Measurements from ENCODE around the gene FNBP1.
A peak's percentile ranks its signal among the peaks of the same experiment; 100 is the strongest.

The FNBP1 gene

DNA sequence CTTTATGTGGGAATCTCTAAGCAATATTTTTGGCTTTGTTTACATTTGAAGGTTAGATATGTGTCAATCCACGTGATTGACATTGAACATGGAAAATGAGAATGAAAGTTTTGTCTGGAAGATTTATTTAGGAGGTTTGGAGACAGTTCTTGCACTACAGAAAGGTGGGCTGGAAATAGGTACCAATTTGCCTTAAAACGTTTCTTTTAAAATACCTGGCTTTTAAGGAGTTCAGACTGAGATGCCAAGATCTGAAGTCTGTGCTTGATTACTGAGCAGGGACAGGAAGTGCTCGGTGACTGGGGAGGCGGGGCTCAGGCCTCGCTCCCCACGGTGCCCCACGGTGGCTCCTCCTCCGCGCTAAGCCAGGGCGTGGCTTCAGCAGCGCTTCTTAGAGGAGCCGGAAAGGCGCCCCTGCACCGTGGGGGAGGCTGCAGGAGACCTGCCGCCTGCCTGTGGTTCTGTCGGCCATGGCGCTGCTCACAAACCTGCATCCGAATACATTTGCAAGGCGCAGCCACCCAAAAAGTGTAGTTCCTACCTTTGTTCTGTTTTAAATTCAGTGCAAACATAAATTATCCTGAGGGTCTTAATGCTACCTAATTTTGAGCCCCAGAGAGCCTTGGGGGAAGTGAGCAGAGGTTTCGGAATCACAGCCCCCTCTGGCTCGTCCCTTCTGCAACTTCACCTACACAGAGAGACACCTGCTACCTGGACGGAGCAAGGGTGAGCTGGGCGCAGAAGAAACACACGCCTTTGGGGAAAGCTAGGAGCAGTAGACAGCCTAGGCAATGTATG lies 158.6 kb downstream of the FNBP1 start:
- Mint-ChIP-seq H3K9me3 (peaks cover under 1 to 1% of the 10 kb centered on the region in 2 donors), H3K36me3 (peaks cover 39 to 63% of the 10 kb centered on the region in 2 donors), H3K27ac (peak overlapping the region; percentile 99), H3K4me3 (peak overlapping the region; percentile 86 to 91), H3K27me3 (no peaks in the 10 kb centered on the region), H3K4me1 (peaks cover 47 to 59% of the 10 kb centered on the region in 2 donors)
- ATAC-seq (replicated peaks) (peak; percentile 49 to 55), DNase-seq (peak; percentile 92)

DNA sequence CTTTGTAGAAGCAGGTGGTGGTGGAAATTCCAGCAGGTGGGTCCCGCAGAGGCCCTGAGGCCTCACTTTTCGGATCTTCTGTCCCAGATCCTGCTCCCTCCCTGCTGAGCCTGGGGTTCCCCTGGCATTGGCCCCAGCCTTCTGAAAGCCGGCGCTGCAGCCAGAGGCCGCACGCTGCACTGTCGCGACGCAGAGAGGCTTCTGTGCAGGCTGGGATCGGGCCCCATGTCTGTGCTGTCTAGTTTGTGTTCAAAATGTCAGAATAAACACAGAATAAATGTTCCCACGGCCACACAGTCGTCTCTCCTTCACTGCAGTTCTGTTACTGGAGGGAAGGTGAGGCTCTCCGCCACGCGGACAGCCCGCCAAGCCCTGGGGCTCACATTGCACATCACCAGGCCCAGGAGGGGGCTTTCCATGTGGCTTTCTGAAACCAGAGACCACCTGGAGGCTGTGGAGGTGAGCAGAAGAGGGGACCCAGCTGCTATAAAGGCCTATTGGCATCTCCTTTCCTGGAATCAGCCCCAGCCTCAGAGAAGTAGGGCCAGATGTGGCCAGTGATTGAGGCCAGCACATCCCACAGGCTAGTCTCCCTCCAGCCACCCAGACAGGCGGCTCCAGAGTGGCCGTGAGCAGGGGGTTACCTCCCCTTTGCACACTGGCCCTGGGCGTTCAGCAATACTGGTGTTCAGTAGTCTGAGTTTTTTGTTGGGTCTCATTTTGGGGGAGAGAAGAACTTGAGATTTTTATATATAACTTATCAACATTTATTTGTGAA lies 161.3 kb downstream of the FNBP1 start:
- ATAC-seq (replicated peaks) (no peak), DNase-seq (no peak)
- Mint-ChIP-seq H3K27me3 (no peaks in the 10 kb centered on the region), H3K36me3 (peaks cover 33 to 52% of the 10 kb centered on the region in 2 donors), H3K4me1 (peaks cover 26 to 37% of the 10 kb centered on the region in 2 donors), H3K4me3 (no peak overlapping the region), H3K27ac (peak overlapping the region; percentile 71), H3K9me3 (no peaks in the 10 kb centered on the region)

DNA sequence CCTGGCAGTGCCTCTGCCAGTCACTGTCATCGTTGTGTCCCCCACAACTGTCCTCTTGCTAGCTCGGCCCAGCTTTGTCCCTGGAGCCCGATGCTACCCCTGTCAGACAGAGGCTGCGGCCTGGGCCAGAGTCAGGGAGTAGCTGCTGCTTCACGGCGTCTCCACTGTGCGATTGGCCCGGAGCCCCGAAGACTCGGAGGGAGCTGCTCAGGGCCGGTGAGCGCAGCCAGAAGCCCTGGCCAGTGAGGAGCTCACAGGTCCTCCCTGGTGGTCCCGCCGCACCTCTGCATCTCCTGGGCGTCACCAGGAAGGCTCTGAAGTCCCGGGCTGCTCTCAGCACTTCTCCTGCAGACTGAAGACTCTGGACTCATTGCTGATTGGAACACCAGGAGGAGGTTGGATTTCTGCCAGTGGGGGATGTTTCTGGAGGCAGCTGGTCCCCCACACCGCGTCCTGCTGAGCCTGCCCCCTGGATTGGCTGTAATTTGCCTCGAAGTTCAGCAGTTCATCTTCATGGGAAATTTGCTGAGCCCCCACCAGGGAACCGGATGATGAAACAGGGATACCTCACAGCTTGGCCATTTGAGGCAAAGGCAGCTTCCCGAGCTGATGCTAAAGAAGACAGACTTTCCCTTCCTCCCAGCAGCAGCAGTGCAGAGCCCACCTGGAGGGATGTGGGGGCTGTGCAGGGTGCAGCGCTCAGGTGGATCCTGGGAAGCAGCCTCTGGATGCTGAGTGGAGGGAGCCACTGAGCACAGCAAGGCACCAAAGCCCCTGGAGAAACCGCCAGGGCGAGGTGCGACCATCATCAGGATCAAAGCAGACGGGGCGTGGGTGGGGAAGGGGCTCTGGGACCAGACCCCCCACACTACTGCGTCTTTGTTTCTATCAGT lies 162.1 kb downstream of the FNBP1 start:
- H3K27me3 Mint-ChIP-seq, result no peaks in the 10 kb centered on the region
- no peak overlapping the region for H3K4me3 Mint-ChIP-seq
- peaks cover 35 to 49% of the 10 kb centered on the region in 2 donors for H3K36me3 Mint-ChIP-seq
- no peaks in the 10 kb centered on the region for H3K9me3 Mint-ChIP-seq
- DNase-seq, result no peak
- no peak for ATAC-seq (replicated peaks)
- H3K4me1 Mint-ChIP-seq, result peaks cover 22 to 31% of the 10 kb centered on the region in 2 donors
- peak overlapping the region; percentile 84 for H3K27ac Mint-ChIP-seq

DNA sequence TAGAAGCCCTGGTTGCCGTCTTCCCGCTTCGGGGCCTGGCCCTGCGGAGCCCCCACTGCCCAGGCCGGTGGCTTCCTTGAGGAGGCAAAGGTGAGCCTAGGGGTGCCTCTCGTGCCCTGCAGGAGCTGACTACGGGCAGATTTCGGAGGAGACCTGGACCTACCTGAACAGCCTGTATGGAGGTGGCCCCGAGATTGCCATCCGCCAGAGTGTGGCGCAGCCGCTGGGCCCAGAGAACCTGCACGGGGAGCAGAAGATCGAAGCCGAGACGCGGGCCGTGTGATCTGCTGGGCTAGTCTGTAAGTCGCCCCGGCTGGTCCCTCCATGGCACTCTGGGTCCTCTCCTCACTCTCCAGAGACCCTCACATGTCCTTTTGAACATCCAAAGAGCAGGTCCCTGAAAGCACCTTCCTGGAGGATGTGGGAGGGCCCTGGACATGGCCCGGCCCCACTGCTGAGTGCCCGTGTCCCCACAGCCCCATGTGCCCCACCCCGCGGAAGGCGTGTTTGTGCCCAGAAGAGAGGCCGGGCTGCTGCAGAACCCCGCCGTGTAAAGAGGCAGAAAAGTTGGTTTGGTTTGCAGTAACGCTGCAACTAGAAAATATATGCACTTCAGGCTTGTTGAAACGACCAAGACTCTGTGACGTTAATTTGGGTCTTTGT lies 162.9 kb downstream of the FNBP1 start:
- H3K36me3 Mint-ChIP-seq, result peaks cover 30 to 47% of the 10 kb centered on the region in 2 donors

DNA sequence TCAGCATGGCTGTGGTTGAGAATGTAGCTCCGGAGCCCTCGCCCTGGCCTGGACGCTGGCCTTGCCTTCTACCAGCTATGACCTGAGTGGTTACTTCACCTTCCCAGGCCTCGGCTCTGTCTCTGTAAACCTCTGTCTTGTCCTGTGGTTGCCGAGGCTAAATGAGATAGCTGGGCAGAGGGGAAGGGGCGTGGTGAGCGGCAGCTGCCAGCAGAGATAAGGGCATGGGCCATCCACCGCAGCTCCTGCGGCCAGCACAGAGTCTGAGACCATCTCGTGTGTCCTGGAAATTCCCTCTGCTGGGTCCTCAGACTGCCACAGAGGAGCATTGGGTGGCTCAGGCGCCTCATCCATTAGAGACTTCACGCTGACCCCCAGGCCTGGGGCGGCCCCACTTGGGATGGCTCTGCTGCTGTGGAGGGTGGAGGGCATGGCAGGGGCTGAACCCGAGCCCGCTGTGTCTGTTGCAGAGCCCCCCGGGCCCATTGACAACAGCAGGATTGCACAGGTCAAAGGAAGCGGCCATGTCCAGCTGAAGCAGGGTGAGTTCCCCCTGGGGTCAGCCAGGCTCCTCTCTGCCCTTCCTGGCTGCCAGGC lies 163.8 kb downstream of the FNBP1 start:
- Mint-ChIP-seq H3K4me3 (no peak overlapping the region), H3K27ac (peak overlapping the region; percentile 85), H3K4me1 (peaks cover 9 to 14% of the 10 kb centered on the region in 2 donors), H3K9me3 (no peaks in the 10 kb centered on the region), H3K36me3 (peaks cover 30 to 48% of the 10 kb centered on the region in 2 donors), H3K27me3 (no peaks in the 10 kb centered on the region)
- DNase-seq (no peak), ATAC-seq (replicated peaks) (no peak)

More for the DNA sequence above, 162.9 kb downstream of the FNBP1 start:
- H3K9me3 Mint-ChIP-seq, result no peaks in the 10 kb centered on the region
- H3K4me3 Mint-ChIP-seq, result no peak overlapping the region
- peaks cover 18 to 23% of the 10 kb centered on the region in 2 donors for H3K4me1 Mint-ChIP-seq
- no peaks in the 10 kb centered on the region for H3K27me3 Mint-ChIP-seq
- H3K27ac Mint-ChIP-seq, result peak overlapping the region; percentile 51
- DNase-seq (no peak), ATAC-seq (replicated peaks) (no peak)

DNA sequence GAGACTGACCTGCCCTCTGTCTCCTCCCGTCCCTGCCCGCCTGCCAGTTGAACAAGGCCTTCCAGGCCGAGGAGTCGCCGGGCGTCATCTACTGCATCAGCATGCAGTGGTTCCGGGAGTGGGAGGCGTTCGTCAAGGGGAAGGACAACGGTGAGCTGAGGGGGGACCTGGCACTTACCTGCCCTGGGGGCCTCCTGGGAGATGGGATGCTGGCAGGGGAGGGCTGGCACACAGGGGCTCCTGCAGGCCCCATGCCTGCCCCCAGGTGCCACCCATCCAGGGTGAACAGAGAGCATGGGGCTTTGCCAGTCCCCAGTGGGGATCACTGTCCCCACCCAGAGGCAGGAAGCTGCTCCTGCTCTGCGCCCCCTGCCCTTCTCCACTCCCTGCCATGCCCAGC lies 164.7 kb downstream of the FNBP1 start:
- Mint-ChIP-seq H3K9me3 (no peaks in the 10 kb centered on the region), H3K4me3 (peak overlapping the region in 1 of 2 donors; percentile 30), H3K27me3 (no peaks in the 10 kb centered on the region), H3K36me3 (peaks cover 37 to 57% of the 10 kb centered on the region in 2 donors), H3K4me1 (peaks cover 6 to 8% of the 10 kb centered on the region in 2 donors), H3K27ac (no peak overlapping the region)
- DNase-seq (no peak), ATAC-seq (replicated peaks) (no peak)

DNA sequence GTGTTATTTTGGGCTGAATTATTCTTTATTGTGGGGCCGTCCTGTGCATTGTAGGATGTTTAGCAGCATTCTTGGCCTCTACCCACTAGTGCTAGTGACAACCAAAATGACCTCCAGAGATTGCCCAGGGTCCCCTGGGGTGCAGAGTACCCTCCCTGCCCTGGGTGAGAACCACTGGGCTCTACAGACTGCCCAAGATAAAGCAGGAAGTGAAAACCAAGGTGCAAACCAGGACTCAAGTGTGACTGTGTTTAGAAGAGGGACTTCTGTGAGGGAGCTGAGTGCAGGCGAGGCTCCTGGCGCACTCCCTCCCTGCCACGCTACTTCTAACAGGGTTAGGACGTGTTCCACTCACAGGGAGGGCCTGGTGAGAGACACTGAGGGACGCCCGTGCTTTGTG lies 166.2 kb downstream of the FNBP1 start:
- Mint-ChIP-seq H3K9me3 (no peaks in the 10 kb centered on the region), H3K27me3 (no peaks in the 10 kb centered on the region), H3K36me3 (peaks cover 40 to 54% of the 10 kb centered on the region in 2 donors), H3K4me1 (peaks cover 6 to 8% of the 10 kb centered on the region in 2 donors), H3K27ac (peak overlapping the region; percentile 56), H3K4me3 (no peak overlapping the region)
- ATAC-seq (replicated peaks) (peak; percentile 63 to 70), DNase-seq (no peak)

DNA sequence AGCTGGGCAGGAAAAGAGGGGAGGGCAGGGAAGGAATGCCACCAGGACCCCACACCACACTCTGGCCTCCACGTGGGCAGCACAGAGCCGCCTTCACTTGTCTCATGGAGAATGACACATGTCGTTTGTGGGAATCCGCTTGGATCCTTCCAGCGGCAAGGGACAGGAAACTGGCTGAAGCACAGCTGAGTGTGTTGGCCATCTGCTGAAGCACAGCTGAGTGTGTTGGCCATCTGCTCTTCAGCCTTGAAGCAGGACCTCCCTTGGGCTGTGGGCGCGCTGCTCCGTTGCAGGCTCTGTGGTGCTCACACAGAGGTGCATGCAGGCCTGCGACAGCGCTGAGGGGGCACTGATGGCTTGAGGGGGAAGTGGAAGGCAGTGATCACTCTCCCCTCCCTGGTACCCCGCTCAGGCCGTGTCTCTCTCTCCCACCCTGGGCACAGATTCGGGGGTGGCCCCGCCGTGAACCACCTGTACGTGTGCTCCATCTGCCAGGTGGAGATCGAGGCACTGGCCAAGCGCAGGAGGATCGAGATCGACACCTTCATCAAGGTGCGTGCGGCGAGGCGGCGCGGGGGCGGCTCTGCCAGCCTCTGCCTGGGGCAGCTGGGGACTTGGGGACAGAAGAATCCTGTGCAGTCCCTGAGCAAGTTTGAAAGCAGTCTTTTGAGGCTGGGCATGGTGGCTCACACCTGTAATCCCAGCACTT lies 167.1 kb downstream of the FNBP1 start:
- no peak for DNase-seq
- Mint-ChIP-seq H3K27me3 (no peaks in the 10 kb centered on the region), H3K27ac (no peak overlapping the region), H3K9me3 (no peaks in the 10 kb centered on the region), H3K36me3 (peaks cover 40 to 59% of the 10 kb centered on the region in 2 donors), H3K4me3 (no peak overlapping the region), H3K4me1 (peaks cover 8% of the 10 kb centered on the region in 2 donors)
- ATAC-seq (replicated peaks), result no peak

DNA sequence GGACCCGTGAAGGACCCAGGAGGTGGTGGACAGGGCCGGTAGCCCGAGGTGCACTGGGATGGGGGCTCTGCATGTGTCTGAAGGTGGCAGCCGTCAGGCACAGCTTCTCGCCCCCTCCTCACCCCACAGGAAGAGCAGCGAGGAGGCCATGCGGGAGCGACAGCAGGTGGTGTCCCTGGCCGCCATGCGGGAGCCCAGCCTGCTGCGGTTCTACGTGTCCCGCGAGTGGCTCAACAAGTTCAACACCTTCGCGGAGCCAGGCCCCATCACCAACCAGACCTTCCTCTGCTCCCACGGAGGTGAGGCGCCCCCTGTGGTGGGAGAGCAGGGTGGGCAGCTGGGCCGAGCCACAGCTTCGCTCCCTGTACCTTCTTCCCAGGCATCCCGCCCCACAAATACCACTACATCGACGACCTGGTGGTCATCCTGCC lies 167.8 kb downstream of the FNBP1 start:
- peaks cover 38 to 55% of the 10 kb centered on the region in 2 donors for H3K36me3 Mint-ChIP-seq
- H3K27ac Mint-ChIP-seq, result peak overlapping the region; percentile 25
- ATAC-seq (replicated peaks) (no peak), DNase-seq (no peak)
- no peaks in the 10 kb centered on the region for H3K9me3 Mint-ChIP-seq
- no peak overlapping the region for H3K4me3 Mint-ChIP-seq
- H3K4me1 Mint-ChIP-seq, result peaks cover 8% of the 10 kb centered on the region in 2 donors
- no peaks in the 10 kb centered on the region for H3K27me3 Mint-ChIP-seq

DNA sequence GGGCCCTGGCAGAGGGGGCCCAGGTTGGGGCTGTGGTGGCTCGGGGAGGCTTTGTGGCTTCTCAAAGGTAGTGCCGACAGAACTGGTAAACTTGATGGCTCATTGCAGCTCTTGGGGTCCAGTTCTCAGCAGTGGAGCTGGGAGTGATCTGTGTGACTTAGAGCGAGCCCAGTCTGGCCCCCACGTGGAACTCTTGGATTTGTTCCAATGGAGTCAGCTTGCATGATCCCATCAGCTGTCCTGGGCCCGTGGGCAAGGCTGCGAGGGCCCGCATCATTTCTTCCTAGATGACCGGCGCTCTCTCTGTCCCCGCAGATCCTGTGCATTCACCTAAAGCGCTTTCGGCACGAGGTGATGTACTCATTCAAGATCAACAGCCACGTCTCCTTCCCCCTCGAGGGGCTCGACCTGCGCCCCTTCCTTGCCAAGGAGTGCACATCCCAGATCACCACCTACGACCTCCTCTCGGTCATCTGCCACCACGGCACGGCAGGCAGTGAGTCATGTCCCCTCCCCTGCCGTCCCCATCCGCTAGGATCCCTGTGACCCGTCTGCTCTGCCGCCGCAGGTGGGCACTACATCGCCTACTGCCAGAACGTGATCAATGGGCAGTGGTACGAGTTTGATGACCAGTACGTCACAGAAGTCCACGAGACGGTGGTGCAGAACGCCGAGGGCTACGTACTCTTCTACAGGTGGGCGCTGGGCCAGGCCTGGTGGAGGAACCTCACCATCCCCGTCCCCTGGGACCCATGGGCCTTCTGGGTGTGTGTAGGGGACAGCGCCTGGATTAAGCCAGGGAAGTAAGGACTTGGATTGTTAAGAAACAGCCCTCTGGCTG lies 168.5 kb downstream of the FNBP1 start:
- Mint-ChIP-seq H3K4me3 (no peak overlapping the region), H3K9me3 (no peaks in the 10 kb centered on the region), H3K4me1 (peaks cover 8% of the 10 kb centered on the region in 2 donors), H3K27ac (peak overlapping the region; percentile 25), H3K27me3 (no peaks in the 10 kb centered on the region), H3K36me3 (peaks cover 38 to 53% of the 10 kb centered on the region in 2 donors)
- ATAC-seq (replicated peaks) (no peak), DNase-seq (no peak)

DNA sequence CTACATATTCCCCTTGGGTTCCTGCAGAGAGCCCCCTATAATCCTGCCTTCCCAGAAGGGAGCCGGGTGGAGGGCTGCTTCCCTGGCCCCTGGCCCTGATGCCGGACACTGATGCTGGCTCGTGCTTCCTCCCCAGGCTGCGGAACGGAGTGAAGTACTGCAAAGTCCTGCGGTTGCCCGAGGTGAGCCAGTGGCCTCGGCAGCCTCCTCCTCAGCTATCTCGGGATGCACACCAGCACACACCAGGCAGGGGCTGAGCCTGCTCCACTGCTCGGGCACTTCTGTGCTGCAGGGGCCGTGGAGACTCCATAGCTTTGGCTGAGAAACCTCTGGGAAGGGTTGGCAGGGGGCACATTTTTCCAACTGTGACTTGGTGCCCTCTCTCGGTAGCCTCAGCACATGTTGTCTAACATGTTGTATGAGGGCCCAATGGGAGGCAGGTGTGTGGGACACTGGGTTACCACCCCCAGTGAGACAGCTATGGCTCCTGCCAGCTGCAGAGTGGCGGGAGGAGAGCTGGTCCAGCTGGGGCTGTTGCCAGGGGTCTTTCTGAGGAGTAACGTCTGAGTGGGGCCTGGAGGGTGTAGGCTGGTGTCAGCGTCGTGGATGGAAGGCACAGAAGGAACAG lies 169.3 kb downstream of the FNBP1 start:
- Mint-ChIP-seq H3K36me3 (peaks cover 35 to 52% of the 10 kb centered on the region in 2 donors), H3K27ac (peak overlapping the region; percentile 94), H3K4me3 (no peak overlapping the region), H3K4me1 (peaks cover 8 to 12% of the 10 kb centered on the region in 2 donors), H3K9me3 (no peaks in the 10 kb centered on the region), H3K27me3 (no peaks in the 10 kb centered on the region)
- ATAC-seq (replicated peaks), result no peak
- DNase-seq, result no peak

DNA sequence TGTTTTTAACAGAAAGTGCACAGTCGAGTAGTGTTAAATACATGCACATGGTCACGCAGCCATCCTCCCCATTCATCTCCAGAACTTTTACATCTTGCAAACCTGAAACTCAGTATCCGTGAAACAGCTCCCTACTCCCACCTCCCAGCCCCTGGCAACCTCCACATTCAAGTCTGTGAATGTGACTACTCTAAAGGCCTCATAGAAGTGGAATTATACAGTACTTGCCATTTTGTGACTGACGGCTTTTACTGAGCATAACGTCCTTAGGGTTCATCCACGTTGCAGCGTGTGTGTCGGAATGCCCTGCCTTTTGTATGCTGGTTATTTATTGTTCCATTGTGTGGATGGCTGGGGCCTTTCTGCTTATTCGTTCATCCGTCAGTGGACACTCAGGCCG lies 171.9 kb downstream of the FNBP1 start:
- H3K27ac Mint-ChIP-seq, result no peak overlapping the region
- no peaks in the 10 kb centered on the region for H3K27me3 Mint-ChIP-seq
- no peak for DNase-seq
- H3K4me1 Mint-ChIP-seq, result peaks cover 5 to 12% of the 10 kb centered on the region in 2 donors
- H3K4me3 Mint-ChIP-seq, result no peak overlapping the region
- no peak for ATAC-seq (replicated peaks)
- H3K9me3 Mint-ChIP-seq, result no peaks in the 10 kb centered on the region
- peaks cover 38 to 64% of the 10 kb centered on the region in 2 donors for H3K36me3 Mint-ChIP-seq
